Aorta (tissue), 4 donors: ENCODE data around the gene CHERP. TPM values are rescaled to one million over a fixed set of nuclear protein-coding genes. Genes with fewer than 3 reads are reported as not detected.

Experiments
- polyA plus RNA-seq, 2 donors: library from polyadenylated mRNA; stranded (reverse); fragments of 200-250 nt; gene quantifications; one replicate each; pipeline ENCODE4 v1.2.3, GENCODE V29; 2013
- total RNA-seq, 2 donors: library from RNA; stranded (reverse); fragmentation: NEBNext Ultra II Directional; extraction: Animal tissue kit (Norgen Biotek cat#: 25700); gene quantifications; one replicate each; pipeline ENCODE4 v1.2.1, GENCODE V29; 2021
- donor health status: healthy with polysubstance abuse.
- donor health status: Bipolar disorder and iron deficiency.
- donor health status: DM: no; HTN: no; CAD: no.
- donor health status: DM: yes; HTN: yes; CAD: no.

The CHERP gene
- total and polyA plus RNA-seq, 4 donors: 5.5 to 36.6 (median 24.9) TPM

Other genes starting within 250 kb of the CHERP start
- gene KLF2, start 217.6 kb downstream of the CHERP start, total RNA-seq: 100 to 1,000 TPM in 1 of 2 donors, 10 to 100 TPM in 1; 98.9 to 223 TPM
- 10 to 100 TPM in 1 of 2 donors, 1 to 10 TPM in 1; 4.8 to 12.4 TPM for gene KLF2, start 217.6 kb downstream of the CHERP start, polyA plus RNA-seq
- 10 to 100 TPM; 32.3 to 44.7 TPM for gene EPS15L1, start 70.5 kb downstream of the CHERP start, total RNA-seq
- gene EPS15L1, start 70.5 kb downstream of the CHERP start, polyA plus RNA-seq: 10 to 100 TPM in 1 of 2 donors, 1 to 10 TPM in 1; 7.1 to 15.7 TPM
- gene CALR3, start 46.3 kb downstream of the CHERP start, total RNA-seq: not detected
- not detected for gene CALR3, start 46.3 kb downstream of the CHERP start, polyA plus RNA-seq
- gene C19orf44, start 46.0 kb downstream of the CHERP start, total RNA-seq: 1 to 10 TPM; 3.6 to 6.4 TPM
- gene C19orf44, start 46.0 kb downstream of the CHERP start, polyA plus RNA-seq: 1 to 10 TPM; 1.4 to 8.2 TPM
- 10 to 100 TPM; 33.9 to 37.7 TPM for gene SLC35E1, start 30.0 kb upstream of the CHERP start, total RNA-seq
- gene SLC35E1, start 30.0 kb upstream of the CHERP start, polyA plus RNA-seq: 10 to 100 TPM; 22.5 to 24.5 TPM
- 1 to 10 TPM; 8.0 to 8.4 TPM for gene MED26, start 85.8 kb upstream of the CHERP start, total RNA-seq
- 1 to 10 TPM in 1 of 2 donors, under 1 TPM in 1; 0.75 to 2.6 TPM for gene MED26, start 85.8 kb upstream of the CHERP start, polyA plus RNA-seq
- gene SMIM7, start 117.7 kb upstream of the CHERP start, total RNA-seq: 10 to 100 TPM; 46.9 to 70.8 TPM
- gene SMIM7, start 117.7 kb upstream of the CHERP start, polyA plus RNA-seq: 100 to 1,000 TPM in 1 of 2 donors, 10 to 100 TPM in 1; 92.7 to 114 TPM
- gene TMEM38A, start 118.7 kb upstream of the CHERP start, total RNA-seq: 1 to 10 TPM; 3.6 to 5.8 TPM
- gene TMEM38A, start 118.7 kb upstream of the CHERP start, polyA plus RNA-seq: 1 to 10 TPM; 3.7 to 8.5 TPM
- under 1 TPM; 0.03 to 0.21 TPM for gene NWD1, start 177.4 kb upstream of the CHERP start, total RNA-seq
- gene NWD1, start 177.4 kb upstream of the CHERP start, polyA plus RNA-seq: not detected